Measurements from ENCODE around the gene MEF2C.

MEF2C gene

DNA sequence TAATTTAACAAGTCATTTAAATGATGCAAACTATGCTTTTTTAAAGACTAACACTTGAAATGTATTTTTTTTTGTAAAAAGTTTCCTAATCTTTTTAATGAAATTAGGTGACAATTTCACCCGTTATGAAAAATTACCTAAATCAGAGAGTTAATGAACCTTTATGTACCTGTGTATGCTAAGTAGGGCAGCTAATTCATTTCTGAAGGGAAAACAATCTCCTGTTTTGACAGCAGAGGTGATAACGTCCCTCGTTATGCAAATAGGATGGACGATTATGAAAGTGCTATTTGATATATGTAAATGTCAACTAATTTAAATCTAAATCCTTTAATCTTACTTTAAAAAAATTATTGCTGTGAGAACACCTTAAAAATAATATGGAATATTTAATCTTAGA lies 58.8 kb downstream of the MEF2C start:
- FAIRE-seq = no peak
- no peak for DNase-seq (ENCODE audit: insufficient read length, low spot score)

DNA sequence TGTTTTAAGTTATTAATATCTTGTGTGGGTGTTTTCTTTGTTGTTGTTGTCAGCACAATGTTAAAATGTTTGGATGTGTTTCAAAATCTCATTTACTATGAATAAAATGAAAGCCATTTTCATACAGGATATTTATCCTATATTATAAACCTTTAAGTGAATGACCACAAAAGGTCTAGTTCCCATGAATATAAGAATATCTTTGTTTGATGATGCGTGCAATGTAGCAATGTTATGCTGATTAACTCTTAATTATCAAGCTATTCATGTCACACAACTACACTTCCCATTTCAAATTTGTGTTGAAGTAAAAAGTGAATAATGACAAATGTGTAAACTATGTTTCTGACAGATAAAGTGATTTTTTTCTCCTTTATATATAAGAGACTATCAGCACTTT lies 59.8 kb downstream of the MEF2C start:
- FAIRE-seq (no peak), DNase-seq (ENCODE audit: insufficient read length, low spot score) (no peak)
- no peak for TF ChIP-seq POLR2A (IDR thresholded peaks at IDR 0.05; ENCODE audit: low read depth, low read length)

More for the DNA sequence above, 58.8 kb downstream of the MEF2C start:
- no peak for TF ChIP-seq POLR2A (IDR thresholded peaks at IDR 0.05; ENCODE audit: low read depth, low read length)

DNA sequence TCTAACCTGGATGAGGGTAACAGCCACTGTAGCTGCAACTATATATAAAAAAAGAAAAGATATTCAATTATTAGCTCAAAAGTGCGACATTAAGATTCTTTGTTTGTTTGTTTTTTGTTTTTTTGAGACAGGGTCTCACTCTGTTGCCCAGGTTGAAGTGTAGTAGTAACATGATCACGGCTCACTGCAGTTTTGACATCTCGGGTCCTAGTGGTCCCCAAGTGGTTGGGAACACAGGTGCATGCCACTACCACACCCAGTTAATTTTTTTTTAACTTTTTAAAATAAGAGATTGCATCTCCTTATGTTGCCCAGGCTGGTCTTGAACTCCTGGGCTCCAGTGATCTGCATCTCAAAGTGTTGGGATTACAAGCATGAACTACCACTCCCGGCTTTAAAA lies 61.8 kb downstream of the MEF2C start:
- TF ChIP-seq POLR2A (IDR thresholded peaks at IDR 0.05; ENCODE audit: low read depth, low read length) = no peak
- no peak for FAIRE-seq

DNA sequence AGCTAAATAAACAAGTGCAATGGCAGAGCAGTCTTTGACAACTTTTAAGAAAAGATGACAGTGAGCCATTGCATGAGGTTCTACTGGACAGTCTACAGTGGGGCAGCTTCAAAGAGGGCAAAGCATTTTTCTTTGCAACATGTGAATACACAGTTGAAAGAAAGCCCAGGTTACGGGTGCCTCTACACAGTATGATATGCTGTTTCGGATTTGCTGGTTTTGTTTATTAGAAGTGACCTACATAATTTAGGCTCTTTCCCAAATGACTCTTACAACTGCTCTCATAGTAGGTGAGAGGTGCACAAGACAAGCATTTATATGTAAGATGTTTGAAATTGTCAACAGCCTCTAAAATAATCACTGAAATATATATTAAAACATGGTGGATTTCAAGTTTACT lies 62.4 kb downstream of the MEF2C start:
- no peak for DNase-seq (ENCODE audit: insufficient read length, low spot score)
- FAIRE-seq = no peak
- no peak for TF ChIP-seq POLR2A (IDR thresholded peaks at IDR 0.05; ENCODE audit: low read depth, low read length)

More for the DNA sequence above, 61.8 kb downstream of the MEF2C start:
- no peak for DNase-seq (ENCODE audit: insufficient read length, low spot score)

DNA sequence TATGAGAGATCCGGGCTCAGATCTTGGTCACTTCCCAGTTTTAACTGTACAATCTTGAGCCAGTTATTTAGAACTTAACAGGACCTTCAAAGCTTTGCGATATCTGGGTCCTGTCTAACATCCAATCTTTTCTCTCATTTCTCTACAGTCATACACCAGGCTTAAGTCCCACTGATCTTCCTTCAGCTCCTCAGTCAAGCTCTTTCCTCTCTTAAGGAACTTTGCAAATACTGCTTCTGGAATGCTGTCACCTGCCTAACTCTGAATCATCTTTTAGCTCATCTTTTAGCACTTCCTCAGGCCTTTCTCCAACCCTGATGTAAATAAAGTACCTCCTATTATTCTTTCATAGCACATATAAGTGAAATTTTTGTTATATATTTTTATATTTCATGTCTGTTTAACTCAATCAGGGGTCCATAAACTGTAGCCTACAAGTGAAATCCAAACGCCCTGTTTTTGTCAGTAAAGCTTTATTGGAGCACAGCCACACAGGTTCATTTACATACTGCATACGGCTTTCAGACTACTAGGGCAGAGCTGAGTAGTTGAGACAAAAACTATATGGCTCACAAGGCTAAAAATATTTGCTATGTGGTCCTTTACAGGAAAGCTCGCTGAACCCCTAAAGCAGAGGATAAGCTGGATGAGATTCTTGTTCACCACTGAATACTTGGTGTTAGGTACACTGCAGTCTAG lies 63.5 kb downstream of the MEF2C start:
- TF ChIP-seq POLR2A (IDR thresholded peaks at IDR 0.05; ENCODE audit: low read depth, low read length) = no peak
- DNase-seq (ENCODE audit: insufficient read length, low spot score) = no peak
- FAIRE-seq = no peak

DNA sequence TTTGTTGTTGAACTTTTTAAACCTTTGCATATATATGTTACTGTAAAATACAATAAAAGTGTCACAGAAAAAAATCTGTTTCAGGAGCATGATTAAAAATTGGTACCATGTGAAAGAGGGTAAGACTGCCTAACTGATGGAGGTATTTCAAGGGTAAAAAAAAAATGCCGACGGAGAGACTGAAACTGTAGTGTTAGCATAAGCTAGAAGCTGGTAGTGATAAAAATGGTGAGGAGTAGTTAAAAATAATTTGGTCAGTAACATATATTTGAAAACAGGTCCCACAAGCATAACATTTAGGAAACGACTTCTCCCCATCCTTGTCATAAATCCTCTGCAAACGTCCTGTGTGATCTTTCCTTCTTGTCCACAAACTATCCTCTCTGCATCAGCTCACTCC lies 64.7 kb downstream of the MEF2C start:
- FAIRE-seq = no peak
- DNase-seq (ENCODE audit: insufficient read length, low spot score) = no peak
- TF ChIP-seq POLR2A (IDR thresholded peaks at IDR 0.05; ENCODE audit: low read depth, low read length) = no peak

DNA sequence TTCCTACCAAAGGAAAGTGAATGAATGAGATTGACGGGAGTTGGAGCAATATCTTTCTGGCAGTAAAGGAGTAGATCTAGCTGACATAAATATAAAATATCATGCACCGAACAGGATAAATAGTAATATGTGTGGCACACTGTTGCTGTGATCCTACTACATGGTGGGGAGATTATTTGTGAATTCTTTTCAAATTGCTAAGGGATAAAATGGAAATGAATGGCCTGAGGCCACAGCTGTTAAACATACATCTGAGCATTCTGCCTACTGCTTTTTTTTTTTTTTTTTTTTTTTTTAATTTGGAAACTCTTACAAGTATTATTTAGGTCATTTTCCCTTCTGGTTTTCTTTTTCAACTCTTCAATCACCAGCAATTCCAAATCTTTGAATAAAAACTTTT lies 66.8 kb downstream of the MEF2C start:
- no peak for TF ChIP-seq POLR2A (IDR thresholded peaks at IDR 0.05; ENCODE audit: low read depth, low read length)
- DNase-seq (ENCODE audit: insufficient read length, low spot score) (no peak), FAIRE-seq (no peak)

DNA sequence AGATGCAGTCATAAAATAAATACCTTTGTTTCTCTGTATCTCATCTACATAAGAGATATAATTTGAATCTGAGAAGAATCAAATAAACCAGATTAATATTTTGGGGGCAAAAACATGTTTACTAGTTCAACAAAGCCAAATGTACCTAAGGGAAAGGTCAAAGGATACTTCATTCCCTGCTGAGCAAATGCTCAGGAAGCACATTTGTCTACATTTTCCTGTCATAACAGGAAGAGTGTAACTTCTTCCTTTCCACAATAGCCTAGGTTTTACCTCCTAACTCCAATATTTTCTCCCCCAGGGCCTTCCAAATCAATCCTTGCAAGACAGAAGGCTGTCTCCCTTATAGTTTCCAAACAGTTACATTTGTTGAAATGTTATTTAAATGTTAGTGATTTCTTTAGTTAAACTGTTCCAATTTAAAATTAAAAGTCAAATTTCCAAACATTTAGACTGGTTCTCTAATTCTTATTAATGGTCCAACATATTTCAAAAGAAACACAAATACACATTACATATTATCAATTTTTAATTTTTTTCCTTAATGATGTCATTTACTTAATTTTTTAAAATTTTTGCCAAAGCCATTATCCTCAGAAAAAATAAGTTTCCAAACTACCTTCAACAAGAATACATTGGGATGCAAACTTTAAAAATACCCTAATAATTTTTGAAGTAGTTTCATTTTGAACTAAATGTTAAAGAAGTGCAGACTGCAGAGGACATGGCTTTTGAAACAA lies 67.8 kb downstream of the MEF2C start:
- peak; percentile 30 for FAIRE-seq
- DNase-seq (ENCODE audit: insufficient read length, low spot score) = no peak
- no peak for TF ChIP-seq POLR2A (IDR thresholded peaks at IDR 0.05; ENCODE audit: low read depth, low read length)

DNA sequence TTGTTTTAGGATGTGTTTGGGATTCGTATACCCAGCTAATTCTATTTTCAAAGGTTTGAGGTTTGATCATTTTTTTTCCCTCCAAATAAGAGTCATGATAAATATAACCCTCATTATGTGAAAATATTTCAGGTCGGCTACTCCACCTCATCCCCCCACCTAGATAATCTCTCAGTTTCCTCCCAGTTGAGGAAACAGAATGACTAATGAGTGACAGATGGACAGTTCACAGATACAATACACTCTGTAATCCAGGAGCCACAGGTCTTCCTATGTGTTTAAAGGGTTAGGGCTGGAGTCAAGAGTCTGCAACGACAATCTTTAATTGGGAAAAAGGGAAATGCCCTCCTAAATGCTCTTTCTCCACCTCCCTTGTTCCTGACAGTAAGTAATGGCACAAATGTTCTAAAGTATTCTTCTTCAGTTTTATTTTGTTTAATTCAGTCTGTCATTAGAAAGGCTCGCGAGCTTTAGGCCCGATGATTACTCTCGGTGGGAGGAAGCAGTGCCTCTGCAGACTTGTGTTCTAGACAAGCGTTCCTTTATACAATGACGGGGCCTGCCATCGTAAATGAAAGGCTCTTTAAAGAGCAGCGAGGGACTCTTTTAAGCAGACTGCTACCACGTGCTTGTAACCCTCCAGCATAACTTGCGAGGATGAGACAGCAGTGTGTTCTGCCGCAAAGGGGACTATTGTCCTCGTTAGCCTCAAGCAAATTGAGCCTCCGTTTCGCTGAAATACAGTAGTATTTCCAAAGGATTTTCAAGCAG lies 69.0 kb downstream of the MEF2C start:
- no peak for TF ChIP-seq POLR2A (IDR thresholded peaks at IDR 0.05; ENCODE audit: low read depth, low read length)
- no peak for FAIRE-seq
- no peak for DNase-seq (ENCODE audit: insufficient read length, low spot score)

DNA sequence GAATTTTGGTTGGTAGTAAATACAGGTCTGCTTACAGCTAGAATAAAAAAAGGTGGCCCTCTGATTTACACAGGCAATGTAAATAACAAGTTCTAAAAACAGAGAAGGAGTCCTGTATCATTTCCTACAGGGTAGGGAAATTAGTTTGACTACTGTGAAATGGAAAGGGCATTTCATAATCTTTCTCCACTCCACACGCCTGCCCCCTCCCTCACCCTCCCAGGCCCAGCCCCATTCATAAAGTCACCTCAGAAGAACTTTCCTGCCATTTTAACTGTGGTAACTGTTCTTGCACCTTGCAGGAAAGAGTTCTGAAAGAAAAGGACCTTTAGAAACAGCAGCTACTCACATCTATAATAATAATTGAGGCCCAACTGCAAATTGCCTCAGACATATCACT lies 69.7 kb downstream of the MEF2C start:
- TF ChIP-seq POLR2A (IDR thresholded peaks at IDR 0.05; ENCODE audit: low read depth, low read length) = no peak
- no peak for DNase-seq (ENCODE audit: insufficient read length, low spot score)
- FAIRE-seq = no peak

DNA sequence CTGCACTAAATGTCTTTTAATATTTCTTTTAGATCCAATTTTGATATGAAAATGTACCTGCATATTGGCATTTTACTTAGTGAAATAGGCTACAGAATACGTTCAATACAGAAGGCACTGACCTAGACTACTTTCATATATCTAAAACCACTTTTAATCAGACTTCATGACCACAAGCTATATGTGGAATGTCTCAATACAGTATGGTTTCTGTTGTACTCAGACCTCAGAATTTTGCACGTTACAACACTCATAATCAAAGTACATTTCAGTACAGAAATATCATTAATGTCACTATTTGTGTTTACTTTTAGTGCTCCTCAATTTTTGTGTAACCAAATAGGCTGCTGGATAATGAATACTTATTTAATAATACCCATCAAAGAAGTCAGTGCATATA lies 74.8 kb downstream of the MEF2C start:
- DNase-seq (ENCODE audit: insufficient read length, low spot score) (no peak), FAIRE-seq (no peak)
- no peak for TF ChIP-seq POLR2A (IDR thresholded peaks at IDR 0.05; ENCODE audit: low read depth, low read length)

DNA sequence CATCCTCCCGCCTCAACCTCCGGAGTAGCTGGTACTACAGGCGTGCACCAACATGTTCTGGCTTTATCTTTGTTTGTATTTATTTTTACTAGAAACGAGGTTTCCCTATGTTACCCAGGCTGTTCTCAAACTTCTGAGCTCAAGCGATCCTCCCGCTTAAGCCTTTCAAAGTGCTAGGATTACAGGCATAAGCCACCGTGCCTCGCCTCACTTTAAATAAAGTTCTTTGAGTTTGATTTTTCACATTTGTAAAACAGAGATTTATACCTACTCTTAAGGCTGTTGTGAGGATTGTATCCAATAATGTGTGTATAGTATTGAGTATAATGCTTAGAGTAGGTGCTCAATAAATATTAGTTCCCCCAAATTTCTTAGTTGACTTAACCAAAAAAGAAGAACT lies 75.7 kb downstream of the MEF2C start:
- FAIRE-seq = no peak
- no peak for TF ChIP-seq POLR2A (IDR thresholded peaks at IDR 0.05; ENCODE audit: low read depth, low read length)

DNA sequence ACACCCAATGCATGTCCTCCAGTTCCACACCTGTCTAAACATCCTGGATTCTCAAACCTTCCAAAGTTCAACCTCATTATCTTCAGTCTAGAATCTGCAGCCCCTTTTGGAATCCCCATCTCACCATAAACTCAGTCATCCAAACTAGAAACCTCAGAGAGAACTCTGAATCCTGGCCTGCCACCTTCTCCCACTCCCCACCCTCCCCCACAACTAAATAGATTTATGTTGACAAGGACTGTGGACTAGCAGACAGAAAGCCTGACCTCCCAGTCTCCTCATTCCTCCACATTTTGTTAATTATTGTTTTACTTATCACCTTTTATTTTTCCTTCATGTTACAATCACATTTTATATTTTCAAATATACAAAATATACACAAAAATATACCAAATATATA lies 76.6 kb downstream of the MEF2C start:
- no peak for TF ChIP-seq POLR2A (IDR thresholded peaks at IDR 0.05; ENCODE audit: low read depth, low read length)
- DNase-seq (ENCODE audit: insufficient read length, low spot score) = no peak
- FAIRE-seq = no peak

More for the DNA sequence above, 75.7 kb downstream of the MEF2C start:
- no peak for DNase-seq (ENCODE audit: insufficient read length, low spot score)

DNA sequence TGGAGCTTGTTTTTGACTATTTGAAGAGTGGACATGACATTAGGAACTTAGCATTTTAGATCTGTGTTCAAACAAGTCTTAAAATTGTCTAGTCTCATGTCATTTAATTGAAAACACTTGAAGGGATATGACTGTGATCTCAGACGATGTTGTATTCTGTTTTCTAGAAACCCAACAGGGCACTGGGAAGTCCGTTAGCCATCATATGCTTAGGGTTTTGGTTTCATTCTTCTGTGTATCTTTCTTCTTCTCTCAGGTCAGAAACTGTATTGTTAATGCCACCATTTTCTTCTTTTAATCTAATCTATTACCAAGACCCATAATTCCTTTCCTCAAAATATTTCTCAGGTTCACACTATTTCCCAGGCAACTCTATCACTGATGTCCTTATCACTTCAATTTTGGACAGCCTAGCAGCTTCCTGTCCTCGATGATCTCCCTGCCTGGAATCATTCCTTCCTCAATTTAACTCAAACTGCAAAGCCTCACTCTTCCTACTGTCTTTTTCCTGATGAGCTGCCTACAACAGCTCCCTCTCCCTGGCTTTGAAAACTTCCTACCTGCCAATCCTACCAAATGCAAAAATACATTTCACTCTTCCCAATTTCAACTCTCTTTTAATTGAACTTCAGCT lies 77.7 kb downstream of the MEF2C start:
- no peak for FAIRE-seq
- DNase-seq (ENCODE audit: insufficient read length, low spot score) = no peak
- TF ChIP-seq POLR2A (IDR thresholded peaks at IDR 0.05; ENCODE audit: low read depth, low read length) = no peak

Measured in H54 (cell line).